ENCODE measurements around the gene RNASEH1. TPM values are rescaled to one million over a fixed set of nuclear protein-coding genes. Genes with fewer than 3 reads are reported as not detected.

RNASEH1 gene
- total RNA-seq, 1 donor from 2014 or later, result 26.8 TPM

- peak within 1 kb of the TSS; percentile 62 for H2AFZ ChIP-seq (replicated peaks)
- H3K27ac Mint-ChIP-seq, result peak within 1 kb of the TSS; percentile 74
- peak within 1 kb of the TSS; percentile 74 for H3K9ac ChIP-seq
- H3K4me2 ChIP-seq, result peak within 1 kb of the TSS; percentile 91
- H3K4me3 Mint-ChIP-seq, result peak within 1 kb of the TSS; percentile 85
- no peak for DNase-seq (ENCODE audit: low spot score)
- peaks cover 20% of the 10 kb centered on the region for H3K79me2 ChIP-seq (ENCODE audit: low read depth)
- H3K9me3 ChIP-seq (ENCODE audit: low read depth), result no peaks in the 10 kb centered on the region
- H3K36me3 Mint-ChIP-seq, result peaks cover 15% of the 10 kb centered on the region
- H4K20me1 ChIP-seq (ENCODE audit: low read depth), result no peaks in the 10 kb centered on the region
- peaks cover 23% of the 10 kb centered on the region for H3K4me1 Mint-ChIP-seq
- peaks cover 5% of the 10 kb centered on the region for H3K36me3 ChIP-seq
- H3K9me3 Mint-ChIP-seq, result peaks cover 8% of the 10 kb centered on the region
- H3K27ac ChIP-seq, result peak within 1 kb of the TSS; percentile 93
- H3K27me3 Mint-ChIP-seq (ENCODE audit: insufficient read depth, low read depth), result peaks cover 2% of the 10 kb centered on the region
- no peak for TF ChIP-seq EZH2phosphoT487 (IDR thresholded peaks at IDR 0.05)
- TF ChIP-seq EZH2 (IDR thresholded peaks at IDR 0.05), result no peak
- TF ChIP-seq CTCF (IDR thresholded peaks at IDR 0.05), result no peak
- no peaks in the 10 kb centered on the region for H3K27me3 ChIP-seq
- peak within 1 kb of the TSS; percentile 79 for H3K4me3 ChIP-seq
- H3K4me1 ChIP-seq, result peaks cover 8% of the 10 kb centered on the region
- peaks cover 25% of the 10 kb centered on the region for H3F3A ChIP-seq (ENCODE audit: low read depth)
Measured at GRCh38 chr2:3519255-3520205, 38.6 kb downstream of the RNASEH1 start, which contains the start of gene ADI1. TSS of gene ADI1 (minus strand) at chr2:3519531. CDS start at chr2:3519487, 44 bp downstream.

- TF ChIP-seq CTCF (IDR thresholded peaks at IDR 0.05) (no peak), EZH2 (IDR thresholded peaks at IDR 0.05) (no peak), EZH2phosphoT487 (IDR thresholded peaks at IDR 0.05) (no peak)
- peaks cover 20% of the 10 kb centered on the region for H3K79me2 ChIP-seq (ENCODE audit: low read depth)
- H3K27ac ChIP-seq, result peak overlapping the region; percentile 93
- no peak overlapping the region for H3K27ac Mint-ChIP-seq
- H3K36me3 Mint-ChIP-seq, result peaks cover 15% of the 10 kb centered on the region
- H3K4me3 ChIP-seq, result peak overlapping the region; percentile 79
- H3K36me3 ChIP-seq, result peaks cover 5% of the 10 kb centered on the region
- peak overlapping the region; percentile 74 for H3K9ac ChIP-seq
- peaks cover 25% of the 10 kb centered on the region for H3F3A ChIP-seq (ENCODE audit: low read depth)
- no peaks in the 10 kb centered on the region for H4K20me1 ChIP-seq (ENCODE audit: low read depth)
- peaks cover 2% of the 10 kb centered on the region for H3K27me3 Mint-ChIP-seq (ENCODE audit: insufficient read depth, low read depth)
- no peaks in the 10 kb centered on the region for H3K9me3 ChIP-seq (ENCODE audit: low read depth)
- peak overlapping the region; percentile 91 for H3K4me2 ChIP-seq
- peak overlapping the region; percentile 62 for H2AFZ ChIP-seq (replicated peaks)
- peaks cover 23% of the 10 kb centered on the region for H3K4me1 Mint-ChIP-seq
- peaks cover 8% of the 10 kb centered on the region for H3K4me1 ChIP-seq
- H3K9me3 Mint-ChIP-seq, result peaks cover 8% of the 10 kb centered on the region
- peak; percentile 99 for DNase-seq (ENCODE audit: low spot score)
- H3K4me3 Mint-ChIP-seq, result peak overlapping the region; percentile 85
- no peaks in the 10 kb centered on the region for H3K27me3 ChIP-seq
Measured at GRCh38 chr2:3518496-3519254, 39.5 kb downstream of the RNASEH1 start.

GRCh38 chr2:3517948-3518495, 40.1 kb downstream of the RNASEH1 start:
- Mint-ChIP-seq H3K4me3 (peak overlapping the region; percentile 85), H3K9me3 (peaks cover 8% of the 10 kb centered on the region), H3K27me3 (ENCODE audit: insufficient read depth, low read depth) (peaks cover 2% of the 10 kb centered on the region), H3K4me1 (peaks cover 23% of the 10 kb centered on the region), H3K36me3 (peaks cover 16% of the 10 kb centered on the region), H3K27ac (no peak overlapping the region)
- peak overlapping the region; percentile 91 for H3K4me2 ChIP-seq
- DNase-seq (ENCODE audit: low spot score), result no peak
- H3K4me3 ChIP-seq, result peak overlapping the region; percentile 79
- peak overlapping the region; percentile 91 for H3K27ac ChIP-seq
- H3F3A ChIP-seq (ENCODE audit: low read depth), result peaks cover 25% of the 10 kb centered on the region
- H4K20me1 ChIP-seq (ENCODE audit: low read depth), result no peaks in the 10 kb centered on the region
- H3K4me1 ChIP-seq, result peaks cover 8% of the 10 kb centered on the region
- H3K79me2 ChIP-seq (ENCODE audit: low read depth), result peaks cover 20% of the 10 kb centered on the region
- peak overlapping the region; percentile 74 for H3K9ac ChIP-seq
- no peaks in the 10 kb centered on the region for H3K27me3 ChIP-seq
- H2AFZ ChIP-seq (replicated peaks), result peak overlapping the region; percentile 62
- TF ChIP-seq CTCF (IDR thresholded peaks at IDR 0.05), result no peak
- TF ChIP-seq EZH2phosphoT487 (IDR thresholded peaks at IDR 0.05), result no peak
- TF ChIP-seq EZH2 (IDR thresholded peaks at IDR 0.05), result no peak
- peaks cover 5% of the 10 kb centered on the region for H3K36me3 ChIP-seq
- H3K9me3 ChIP-seq (ENCODE audit: low read depth), result no peaks in the 10 kb centered on the region
